ENCODE measurements around the gene POLR2E.

POLR2E gene

GRCh38 chr19:1107661-1108261, 12.6 kb upstream of the POLR2E start:
- TF ChIP-seq REST (IDR thresholded peaks at IDR 0.05; ENCODE audit: insufficient read depth in 1 of 2, low read depth in 2 of 2, low read length in 2 of 2) (no peak), POLR2AphosphoS5 (IDR thresholded peaks at IDR 0.05; ENCODE audit: low read depth, low read length) (0 out of 2 replicates have a peak, but pooled peaks have one; percentile 18), TAF1 (IDR thresholded peaks at IDR 0.05; ENCODE audit: borderline replicate concordance, insufficient read depth, low read length) (no peak)

GRCh38 chr19:1106841-1107660, 11.9 kb upstream of the POLR2E start:
- TF ChIP-seq REST (IDR thresholded peaks at IDR 0.05; ENCODE audit: insufficient read depth in 1 of 2, low read depth in 2 of 2, low read length in 2 of 2) (no peak), SIN3A (IDR thresholded peaks at IDR 0.05; ENCODE audit: borderline replicate concordance, insufficient read depth, low read length) (0 out of 2 replicates have a peak, but pooled peaks have one; percentile 21), TAF1 (IDR thresholded peaks at IDR 0.05; ENCODE audit: borderline replicate concordance, insufficient read depth, low read length) (no peak), FOXP2 (optimal IDR thresholded peaks at IDR 0.05; ENCODE audit: borderline replicate concordance, extremely low read depth, extremely low read length, insufficient read depth) (no peak), POLR2AphosphoS5 (IDR thresholded peaks at IDR 0.05; ENCODE audit: low read depth, low read length) (no peak)

GRCh38 chr19:1105873-1106840, 11.0 kb upstream of the POLR2E start:
- TF ChIP-seq SIN3A (IDR thresholded peaks at IDR 0.05; ENCODE audit: borderline replicate concordance, insufficient read depth, low read length) (no peak), POLR2AphosphoS5 (IDR thresholded peaks at IDR 0.05; ENCODE audit: low read depth, low read length) (0 out of 2 replicates have a peak, but pooled peaks have one; percentile 11)

GRCh38 chr19:1105008-1105872, 10.1 kb upstream of the POLR2E start:
- 0 out of 2 replicates have a peak, but pooled peaks have one; percentile 5 for TF ChIP-seq POLR2AphosphoS5 (IDR thresholded peaks at IDR 0.05; ENCODE audit: low read depth, low read length)
- TF ChIP-seq FOXP2 (optimal IDR thresholded peaks at IDR 0.05; ENCODE audit: borderline replicate concordance, extremely low read depth, extremely low read length, insufficient read depth): no peak
- no peak for TF ChIP-seq REST (IDR thresholded peaks at IDR 0.05; ENCODE audit: insufficient read depth in 1 of 2, low read depth in 2 of 2, low read length in 2 of 2)
